ENCODE results near the gene HRH1.

DNA sequence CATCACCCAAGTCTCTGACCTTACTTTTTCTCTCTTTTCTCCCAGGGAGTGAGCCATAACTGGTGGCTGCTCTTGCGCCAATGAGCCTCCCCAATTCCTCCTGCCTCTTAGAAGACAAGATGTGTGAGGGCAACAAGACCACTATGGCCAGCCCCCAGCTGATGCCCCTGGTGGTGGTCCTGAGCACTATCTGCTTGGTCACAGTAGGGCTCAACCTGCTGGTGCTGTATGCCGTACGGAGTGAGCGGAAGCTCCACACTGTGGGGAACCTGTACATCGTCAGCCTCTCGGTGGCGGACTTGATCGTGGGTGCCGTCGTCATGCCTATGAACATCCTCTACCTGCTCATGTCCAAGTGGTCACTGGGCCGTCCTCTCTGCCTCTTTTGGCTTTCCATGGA is 104.7 kb downstream of the HRH1 start:
- TF ChIP-seq, protein P1, sequence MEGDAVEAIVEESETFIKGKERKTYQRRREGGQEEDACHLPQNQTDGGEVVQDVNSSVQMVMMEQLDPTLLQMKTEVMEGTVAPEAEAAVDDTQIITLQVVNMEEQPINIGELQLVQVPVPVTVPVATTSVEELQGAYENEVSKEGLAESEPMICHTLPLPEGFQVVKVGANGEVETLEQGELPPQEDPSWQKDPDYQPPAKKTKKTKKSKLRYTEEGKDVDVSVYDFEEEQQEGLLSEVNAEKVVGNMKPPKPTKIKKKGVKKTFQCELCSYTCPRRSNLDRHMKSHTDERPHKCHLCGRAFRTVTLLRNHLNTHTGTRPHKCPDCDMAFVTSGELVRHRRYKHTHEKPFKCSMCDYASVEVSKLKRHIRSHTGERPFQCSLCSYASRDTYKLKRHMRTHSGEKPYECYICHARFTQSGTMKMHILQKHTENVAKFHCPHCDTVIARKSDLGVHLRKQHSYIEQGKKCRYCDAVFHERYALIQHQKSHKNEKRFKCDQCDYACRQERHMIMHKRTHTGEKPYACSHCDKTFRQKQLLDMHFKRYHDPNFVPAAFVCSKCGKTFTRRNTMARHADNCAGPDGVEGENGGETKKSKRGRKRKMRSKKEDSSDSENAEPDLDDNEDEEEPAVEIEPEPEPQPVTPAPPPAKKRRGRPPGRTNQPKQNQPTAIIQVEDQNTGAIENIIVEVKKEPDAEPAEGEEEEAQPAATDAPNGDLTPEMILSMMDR (IDR thresholded peaks at IDR 0.05), result no peak
- no peak for TF ChIP-seq ZFX (IDR thresholded peaks at IDR 0.05; ENCODE audit: borderline replicate concordance)
